GM18951 (cell line): ENCODE results near the gene CRX.
"Not testable (repeated sequence)": the region's sequence is repeated elsewhere in the genome, so short reads cannot be mapped to it uniquely, and the experiment has no call there.

ENCODE experiments used
- POLR2A ChIP-seq: IDR thresholded peaks from 4 replicates; pipeline ENCODE4 v1.6.1; 2011; ENCODE audit warnings: mild to moderate bottlenecking; ENCODE audit not compliant: insufficient read length, insufficient read depth; ENCODE audit errors: extremely low read depth
- in situ Hi-C: fragments of 300-500 bp; cut with MboI; formaldehyde crosslinking; loops from one replicate; pipeline ENCODE4 v1.12.0; 2022; ENCODE audit warnings: low sequenced_read_pairs, mixed read lengths, inconsistent platforms; ENCODE audit not compliant: unreplicated experiment

Gene CRX

GRCh38 chr19:47792616-47793015, 29.1 kb upstream of the CRX start:
- TF ChIP-seq POLR2A = no peak
- in situ Hi-C loops = no loop called here

GRCh38 chr19:47794526-47794925, 27.2 kb upstream of the CRX start:
- in situ Hi-C loops = no loop called here
- TF ChIP-seq POLR2A = no peak

- in situ Hi-C loops = no loop called here
- no peak for TF ChIP-seq POLR2A
Measured at GRCh38 chr19:47796785-47797184, 25.0 kb upstream of the CRX start.

GRCh38 chr19:47797996-47798903, 23.5 kb upstream of the CRX start:
- in situ Hi-C loops = no loop called here
- no peak for TF ChIP-seq POLR2A

- no peak for TF ChIP-seq POLR2A
- in situ Hi-C loops = no loop called here
Measured at GRCh38 chr19:47798904-47799266, 22.9 kb upstream of the CRX start.

DNA sequence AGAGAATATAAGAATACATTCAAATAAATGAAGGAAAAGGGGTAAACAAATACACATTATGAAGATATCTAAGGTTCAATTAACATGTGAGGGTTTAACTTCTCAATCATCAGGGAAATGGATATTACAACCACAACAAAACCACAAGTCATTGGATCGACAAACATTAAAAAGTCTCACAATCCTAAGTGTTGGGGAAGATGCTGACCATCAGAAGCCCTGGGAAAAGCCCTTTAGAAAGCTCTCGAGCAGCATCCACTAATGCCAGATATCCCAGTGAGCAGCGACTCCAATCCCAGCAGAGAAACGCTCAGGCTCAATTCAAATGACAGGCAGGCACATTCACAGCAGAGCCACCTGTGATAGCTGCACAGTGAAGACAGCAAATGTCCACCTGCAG, 20.5 kb upstream of the CRX start:
- in situ Hi-C loops = no loop called here

DNA sequence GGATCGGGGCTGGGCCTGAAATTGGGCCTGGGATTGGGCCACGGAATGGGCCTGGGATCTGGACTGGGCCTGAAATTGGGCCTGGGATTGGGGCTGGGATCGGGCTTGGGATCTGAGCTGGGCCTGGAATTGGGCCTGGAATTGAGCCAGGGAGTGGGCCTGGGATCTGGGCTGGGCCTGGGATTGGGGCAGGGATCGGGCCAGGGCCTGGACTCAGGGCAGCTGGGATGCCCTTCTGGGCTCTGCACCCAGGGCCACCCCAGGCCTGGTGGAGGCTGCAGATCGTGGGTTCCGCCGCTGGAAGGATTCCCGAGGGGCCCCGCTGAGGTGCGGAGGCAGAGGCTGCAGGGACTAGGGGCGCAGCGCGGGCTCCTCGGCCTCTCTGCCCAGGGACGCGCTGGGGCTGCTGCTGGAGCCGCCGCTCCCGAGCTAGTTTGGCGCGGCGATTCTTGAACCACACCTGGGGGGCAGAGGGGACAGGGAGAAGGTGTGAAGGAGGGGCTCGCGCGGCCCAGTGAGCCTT, 19.2 kb upstream of the CRX start:
- in situ Hi-C loops = no loop called here
- no peak for TF ChIP-seq POLR2A

More for the DNA sequence above, 20.5 kb upstream of the CRX start:
- TF ChIP-seq POLR2A = no peak

DNA sequence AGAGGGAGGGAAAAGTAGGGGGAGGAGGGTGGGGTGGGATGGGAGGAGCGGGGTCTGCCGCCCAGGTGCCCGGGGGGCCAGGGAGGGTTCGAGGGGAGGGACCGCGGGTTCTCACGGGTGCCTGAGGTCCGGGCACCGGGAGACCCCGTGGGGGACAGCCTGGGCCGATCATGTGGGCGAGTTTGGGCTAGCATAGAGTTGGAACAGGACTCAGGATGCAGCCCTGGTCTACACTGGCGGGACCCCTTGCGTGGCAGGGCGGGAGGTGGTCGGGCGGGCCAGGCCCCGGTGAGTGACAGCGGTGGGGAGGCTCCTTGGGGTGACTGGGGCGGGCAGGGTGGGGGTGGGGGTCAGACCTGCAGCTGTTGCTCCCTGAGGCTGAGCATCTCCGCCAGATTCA, 18.6 kb upstream of the CRX start:
- in situ Hi-C loops = not testable (repeated sequence)

- in situ Hi-C loops = not testable (repeated sequence)
Measured at GRCh38 chr19:47803671-47804070, 18.1 kb upstream of the CRX start.

DNA sequence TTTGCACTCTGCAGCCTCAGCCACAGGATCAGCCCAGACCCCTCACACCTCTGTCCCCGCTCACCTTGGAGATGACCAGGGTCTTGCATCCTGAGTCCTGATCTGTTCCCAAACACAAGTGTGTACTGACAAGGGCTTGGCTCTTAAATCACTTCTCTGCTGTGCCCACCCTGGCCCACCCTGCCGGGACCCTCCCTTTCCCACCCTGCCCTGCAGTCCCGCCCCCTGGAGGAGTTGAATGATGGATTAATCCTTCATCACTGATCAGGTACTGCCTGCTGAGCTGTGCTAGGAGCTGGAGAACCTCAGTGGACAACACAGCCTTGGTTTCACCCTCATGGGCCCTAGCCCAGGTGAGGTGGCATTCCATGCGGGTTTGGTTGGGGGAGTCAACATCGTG, 17.3 kb upstream of the CRX start, which contains the start of gene TPRX1:
TPRX1 (minus strand) TSS at position 101 of the 400 bp plus-strand sequence; CDS start at position 89, 12 bp downstream.
- in situ Hi-C loops = not testable (repeated sequence)

DNA sequence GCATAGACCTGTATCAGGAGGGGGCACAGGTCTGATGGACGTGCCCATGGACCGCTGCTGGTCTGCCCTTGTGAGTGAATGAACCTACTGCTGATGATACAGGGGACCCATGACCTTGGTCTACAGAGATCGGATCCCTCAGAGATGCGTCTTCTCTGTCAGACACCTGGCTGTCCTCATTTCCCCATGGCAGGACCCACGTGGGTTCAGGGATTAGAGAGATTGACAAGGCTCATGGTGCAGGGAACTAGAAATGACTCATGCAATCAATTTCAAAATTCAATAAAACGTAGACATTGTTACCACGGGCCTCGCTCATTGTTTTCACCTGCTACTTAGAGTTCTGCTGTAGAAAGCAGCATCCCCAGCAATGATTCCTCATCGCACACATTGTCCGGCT, 16.4 kb upstream of the CRX start:
- no peak for TF ChIP-seq POLR2A
- in situ Hi-C loops = no loop called here

- in situ Hi-C loops = no loop called here
- TF ChIP-seq POLR2A = no peak
Measured at GRCh38 chr19:47806435-47806834, 15.3 kb upstream of the CRX start.

- in situ Hi-C loops = no loop called here
- TF ChIP-seq POLR2A = no peak
Measured at GRCh38 chr19:47813304-47813994, 8.3 kb upstream of the CRX start.

GRCh38 chr19:47813995-47814328, 7.8 kb upstream of the CRX start:
- in situ Hi-C loops = no loop called here
- no peak for TF ChIP-seq POLR2A

GRCh38 chr19:47816270-47816669, 5.5 kb upstream of the CRX start:
- in situ Hi-C loops = not testable (repeated sequence)

DNA sequence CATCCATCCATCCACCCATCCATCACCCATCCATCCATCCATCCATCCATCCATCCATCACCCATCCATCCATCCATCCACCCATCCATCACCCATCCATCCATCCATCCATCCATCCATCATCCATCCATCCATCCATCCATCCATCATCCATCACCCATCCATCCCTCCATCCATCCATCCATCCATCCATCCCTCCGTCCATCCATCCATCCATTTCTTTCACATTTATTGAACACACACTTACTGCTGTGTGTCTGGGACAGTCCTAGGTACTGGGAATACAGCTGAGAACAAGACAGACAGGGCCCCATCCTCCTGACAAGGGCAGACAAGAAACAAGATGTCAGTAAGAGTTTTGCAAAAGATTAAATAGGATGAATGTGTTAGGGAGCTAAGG, 3.5 kb upstream of the CRX start:
- in situ Hi-C loops = not testable (repeated sequence)
